ENCODE measurements around the gene SMYD3.

DNA sequence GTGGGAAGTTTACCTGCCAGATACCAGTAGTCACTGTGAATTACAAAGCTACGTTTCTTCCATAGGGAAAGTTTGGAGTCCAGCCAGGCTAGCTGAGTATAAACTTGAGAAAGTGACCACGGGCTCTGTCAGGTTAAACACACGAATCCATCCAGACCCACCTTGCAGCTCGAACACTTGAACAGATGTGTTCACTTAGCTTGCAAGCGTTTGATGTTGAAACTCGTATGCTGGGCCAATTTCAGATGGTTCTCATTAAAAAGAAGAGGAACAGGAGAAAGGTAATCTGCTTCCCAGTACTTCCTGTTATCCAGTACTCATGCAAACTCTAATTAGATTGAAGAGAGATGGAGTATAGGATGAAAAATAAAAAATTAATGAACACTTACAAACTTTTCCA lies 636.4 kb downstream of the SMYD3 start:
- TF ChIP-seq YY1 (IDR thresholded peaks at IDR 0.05; ENCODE audit: insufficient read depth, insufficient read length): no peak
- TF ChIP-seq ZNF274 (IDR thresholded peaks at IDR 0.05; ENCODE audit: low read depth, low read length): no peak
- no peak for TF ChIP-seq SUZ12 (IDR thresholded peaks at IDR 0.05; ENCODE audit: extremely low read depth, insufficient read depth, insufficient read length)
